Measurements from ENCODE around the gene ADCY1.

Gene ADCY1

GRCh38 chr7:45624392-45624760 is 50.2 kb downstream of the ADCY1 start:
- H3K36me3 ChIP-seq (replicated peaks; ENCODE audit: low read depth, low read length), result no peaks in the 10 kb centered on the region
- no peak overlapping the region for H2AFZ ChIP-seq (ENCODE audit: low read depth, low read length)
- no peaks in the 10 kb centered on the region for H3K9me3 ChIP-seq (ENCODE audit: insufficient read depth, low read length)
- no peak overlapping the region for H3K27ac ChIP-seq (ENCODE audit: low read length)
- no peaks in the 10 kb centered on the region for H4K20me1 ChIP-seq (ENCODE audit: insufficient read depth, low read length)
- TF ChIP-seq, protein P1, sequence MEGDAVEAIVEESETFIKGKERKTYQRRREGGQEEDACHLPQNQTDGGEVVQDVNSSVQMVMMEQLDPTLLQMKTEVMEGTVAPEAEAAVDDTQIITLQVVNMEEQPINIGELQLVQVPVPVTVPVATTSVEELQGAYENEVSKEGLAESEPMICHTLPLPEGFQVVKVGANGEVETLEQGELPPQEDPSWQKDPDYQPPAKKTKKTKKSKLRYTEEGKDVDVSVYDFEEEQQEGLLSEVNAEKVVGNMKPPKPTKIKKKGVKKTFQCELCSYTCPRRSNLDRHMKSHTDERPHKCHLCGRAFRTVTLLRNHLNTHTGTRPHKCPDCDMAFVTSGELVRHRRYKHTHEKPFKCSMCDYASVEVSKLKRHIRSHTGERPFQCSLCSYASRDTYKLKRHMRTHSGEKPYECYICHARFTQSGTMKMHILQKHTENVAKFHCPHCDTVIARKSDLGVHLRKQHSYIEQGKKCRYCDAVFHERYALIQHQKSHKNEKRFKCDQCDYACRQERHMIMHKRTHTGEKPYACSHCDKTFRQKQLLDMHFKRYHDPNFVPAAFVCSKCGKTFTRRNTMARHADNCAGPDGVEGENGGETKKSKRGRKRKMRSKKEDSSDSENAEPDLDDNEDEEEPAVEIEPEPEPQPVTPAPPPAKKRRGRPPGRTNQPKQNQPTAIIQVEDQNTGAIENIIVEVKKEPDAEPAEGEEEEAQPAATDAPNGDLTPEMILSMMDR (IDR thresholded peaks at IDR 0.05; ENCODE audit: low read depth, low read length), result no peak
- no peak for TF ChIP-seq EZH2phosphoT487 (IDR thresholded peaks at IDR 0.05; ENCODE audit: low read depth)
- H3K9ac ChIP-seq (ENCODE audit: low read length), result no peak overlapping the region
- H3K79me2 ChIP-seq (ENCODE audit: low read length), result no peaks in the 10 kb centered on the region
- no peak overlapping the region for H3K4me2 ChIP-seq (ENCODE audit: low read length)
- no peaks in the 10 kb centered on the region for H3K27me3 ChIP-seq (ENCODE audit: low read depth, low read length)
- no peak overlapping the region for H3K4me3 ChIP-seq (ENCODE audit: low read length)
- no peaks in the 10 kb centered on the region for H3K4me1 ChIP-seq (ENCODE audit: low read length)

GRCh38 chr7:45625067-45625466 is 50.9 kb downstream of the ADCY1 start:
- Histone ChIP-seq H3K27ac (ENCODE audit: low read length) (no peak overlapping the region), H3K4me1 (ENCODE audit: low read length) (no peaks in the 10 kb centered on the region), H2AFZ (ENCODE audit: low read depth, low read length) (no peak overlapping the region), H3K4me2 (ENCODE audit: low read length) (no peak overlapping the region), H4K20me1 (ENCODE audit: insufficient read depth, low read length) (no peaks in the 10 kb centered on the region), H3K4me3 (ENCODE audit: low read length) (no peak overlapping the region), H3K27me3 (ENCODE audit: low read depth, low read length) (no peaks in the 10 kb centered on the region), H3K79me2 (ENCODE audit: low read length) (no peaks in the 10 kb centered on the region), H3K9me3 (ENCODE audit: insufficient read depth, low read length) (no peaks in the 10 kb centered on the region), H3K36me3 (replicated peaks; ENCODE audit: low read depth, low read length) (peaks cover 3% of the 10 kb centered on the region), H3K9ac (ENCODE audit: low read length) (no peak overlapping the region)
- no peak for TF ChIP-seq EZH2phosphoT487 (IDR thresholded peaks at IDR 0.05; ENCODE audit: low read depth)
- TF ChIP-seq, protein P1 (IDR thresholded peaks at IDR 0.05; ENCODE audit: low read depth, low read length), result no peak

DNA sequence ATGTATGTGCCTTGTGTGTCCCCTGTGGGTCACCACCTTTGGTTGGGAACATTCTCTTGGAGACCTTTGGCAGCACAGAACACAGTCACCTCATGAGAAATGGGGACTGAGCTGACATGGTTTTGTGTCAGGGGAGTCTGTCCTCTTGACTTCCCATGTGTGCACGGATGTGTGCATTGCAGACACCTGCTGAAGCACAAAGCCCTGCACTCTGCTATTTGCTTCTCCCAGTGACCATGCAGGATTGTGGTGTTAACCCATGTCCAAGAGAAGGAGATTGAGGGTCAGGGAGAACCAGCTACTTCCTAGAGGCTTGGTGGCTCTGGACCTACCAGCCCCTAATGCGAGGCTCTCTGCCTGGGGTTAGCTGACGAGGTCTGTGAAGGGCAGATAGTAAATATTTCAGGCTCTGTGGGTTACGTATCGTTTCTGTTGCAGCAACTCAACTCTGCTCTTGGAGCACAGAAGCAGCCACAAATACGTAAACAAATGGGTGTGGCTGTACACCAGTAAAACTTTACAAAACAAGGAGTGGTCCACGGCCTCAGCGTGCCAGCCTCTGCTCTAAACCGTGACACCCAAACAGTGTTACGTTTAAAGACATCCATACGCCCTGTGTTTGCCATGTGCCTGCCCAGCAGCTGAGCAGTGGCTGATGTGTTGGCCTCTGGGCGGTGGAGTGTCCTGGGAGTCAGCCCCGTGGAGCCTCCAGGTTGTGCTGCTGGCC is 51.7 kb downstream of the ADCY1 start:
- Histone ChIP-seq H3K4me1 (ENCODE audit: low read length) (no peaks in the 10 kb centered on the region), H3K4me2 (ENCODE audit: low read length) (no peak overlapping the region), H3K9me3 (ENCODE audit: insufficient read depth, low read length) (no peaks in the 10 kb centered on the region), H3K79me2 (ENCODE audit: low read length) (no peaks in the 10 kb centered on the region), H3K27ac (ENCODE audit: low read length) (no peak overlapping the region), H3K36me3 (replicated peaks; ENCODE audit: low read depth, low read length) (peaks cover 3% of the 10 kb centered on the region), H3K27me3 (ENCODE audit: low read depth, low read length) (no peaks in the 10 kb centered on the region), H4K20me1 (ENCODE audit: insufficient read depth, low read length) (no peaks in the 10 kb centered on the region), H3K4me3 (ENCODE audit: low read length) (no peak overlapping the region), H2AFZ (ENCODE audit: low read depth, low read length) (no peak overlapping the region), H3K9ac (ENCODE audit: low read length) (no peak overlapping the region)
- no peak for TF ChIP-seq EZH2phosphoT487 (IDR thresholded peaks at IDR 0.05; ENCODE audit: low read depth)
- TF ChIP-seq, protein P1 (IDR thresholded peaks at IDR 0.05; ENCODE audit: low read depth, low read length), result no peak

- Histone ChIP-seq H3K27ac (ENCODE audit: low read length) (no peak overlapping the region), H3K4me1 (ENCODE audit: low read length) (no peaks in the 10 kb centered on the region), H4K20me1 (ENCODE audit: insufficient read depth, low read length) (no peaks in the 10 kb centered on the region), H3K79me2 (ENCODE audit: low read length) (no peaks in the 10 kb centered on the region), H3K9me3 (ENCODE audit: insufficient read depth, low read length) (no peaks in the 10 kb centered on the region), H3K4me3 (ENCODE audit: low read length) (no peak overlapping the region), H3K27me3 (ENCODE audit: low read depth, low read length) (no peaks in the 10 kb centered on the region), H3K9ac (ENCODE audit: low read length) (no peak overlapping the region), H3K36me3 (replicated peaks; ENCODE audit: low read depth, low read length) (peaks cover 3% of the 10 kb centered on the region), H3K4me2 (ENCODE audit: low read length) (no peak overlapping the region), H2AFZ (ENCODE audit: low read depth, low read length) (no peak overlapping the region)
- TF ChIP-seq, protein P1 (IDR thresholded peaks at IDR 0.05; ENCODE audit: low read depth, low read length), result no peak
- TF ChIP-seq EZH2phosphoT487 (IDR thresholded peaks at IDR 0.05; ENCODE audit: low read depth), result no peak
Measured at GRCh38 chr7:45626441-45627430, 52.6 kb downstream of the ADCY1 start.

All from OCI-LY3 (cell line).